T-cell (primary cell): Measurements from ENCODE around the gene COX6A2. TPM values are rescaled to one million over a fixed set of nuclear protein-coding genes. Genes with fewer than 3 reads are reported as not detected.

Experiments
- ATAC-seq, 4 experiments: fragments of 200-7000 bp in 3 of 4; fragments of 150-1000 bp in 1 of 4; cut with Tn5 transposase; replicated peaks in 1 of 4; 1 replicate in 3 of 4; 2 replicates in 1 of 4; pipeline ENCODE4 v1.10.0; 2021; ENCODE audit warnings: moderate library complexity in 3 of 4, mild to moderate bottlenecking in 2 of 4, moderate number of reproducible peaks in 1 of 4
- CTCF ChIA-PET, 2 donors: fragments of 300-600 bp; sonication (Branson Sonifier 250); formaldehyde crosslinking; loops; one replicate each; lab custom pipeline; 2022; ENCODE audit warnings: antibody characterized with exemption in 2 of 2; lab: Charles Lee
- POLR2A ChIA-PET, 2 donors: fragments of 300-600 bp; sonication (Branson Sonifier 250); formaldehyde crosslinking; loops; one replicate each; lab custom pipeline; 2022; ENCODE audit warnings: antibody characterized with exemption in 2 of 2; lab: Charles Lee
- DNase-seq, 35 experiments: peaks; one replicate each; pipeline versions ENCODE4 v3.0.0 to v3.0.0-alpha.2; 2013 to 2023
- H3K27ac ChIP-seq: one replicate; pipeline ENCODE4 v1.5.1; 2013; ENCODE audit warnings: low read length
- H3K27me3 ChIP-seq, 2 experiments: replicated peaks in 1 of 2; 1 replicate in 1 of 2; 2 replicates in 1 of 2; pipeline versions ENCODE4 v1.6.1 to v1.7.0; 2013; ENCODE audit warnings: low read length in 1 of 2, mixed read lengths in 1 of 2; ENCODE audit not compliant: control insufficient read depth in 2 of 2, insufficient read depth in 2 of 2; ENCODE audit errors: extremely low read depth in 1 of 2
- H3K36me3 ChIP-seq, 2 donors: 1 replicate in 1 of 2; 2 replicates in 1 of 2; pipeline versions ENCODE4 v1.6.1 to v1.7.0; 2013; ENCODE audit warnings: low read length in 1 of 2; ENCODE audit not compliant: control insufficient read depth in 2 of 2, insufficient read depth in 1 of 2; ENCODE audit errors: extremely low read depth in 1 of 2
- H3K4me1 ChIP-seq, 2 experiments: 1 replicate in 1 of 2; 2 replicates in 1 of 2; pipeline versions ENCODE4 v1.6.1 to v1.7.0; 2013; ENCODE audit warnings: low read length in 2 of 2, mixed read lengths in 1 of 2; ENCODE audit not compliant: insufficient read depth in 2 of 2, control insufficient read depth in 1 of 2; ENCODE audit errors: extremely low read depth in 1 of 2
- H3K4me3 ChIP-seq, 2 donors: 1 replicate in 1 of 2; 2 replicates in 1 of 2; pipeline versions ENCODE4 v1.5.1 to v1.7.0; 2013; ENCODE audit warnings: mild to moderate bottlenecking in 2 of 2, low read length in 1 of 2, moderate library complexity in 1 of 2; ENCODE audit not compliant: control insufficient read depth in 1 of 2; ENCODE audit errors: extremely low read depth in 1 of 2
- H3K9me3 ChIP-seq: 2 replicates; pipeline ENCODE4 v1.7.0; 2013
- H3K27ac Mint-ChIP-seq, 2 donors: one replicate each; pipeline ENCODE4 v1.8.0; 2020 to 2021; ENCODE audit warnings: mild to moderate bottlenecking in 2 of 2, mixed read lengths in 2 of 2
- H3K27me3 Mint-ChIP-seq, 2 donors: one replicate each; pipeline ENCODE4 v1.8.0; 2021 to 2022; ENCODE audit warnings: mixed read lengths in 2 of 2
- H3K36me3 Mint-ChIP-seq: one replicate; pipeline ENCODE4 v1.8.0; 2021; ENCODE audit warnings: mixed read lengths
- H3K4me1 Mint-ChIP-seq, 3 donors: one replicate each; pipeline ENCODE4 v1.8.0; 2020 to 2022; ENCODE audit warnings: mixed read lengths in 3 of 3, mild to moderate bottlenecking in 1 of 3
- H3K4me3 Mint-ChIP-seq, 3 donors: one replicate each; pipeline ENCODE4 v1.8.0; 2020 to 2022; ENCODE audit warnings: mild to moderate bottlenecking in 3 of 3, mixed read lengths in 3 of 3, moderate library complexity in 3 of 3
- H3K9me3 Mint-ChIP-seq, 3 donors: one replicate each; pipeline ENCODE4 v1.8.0; 2020 to 2022; ENCODE audit warnings: mixed read lengths in 3 of 3
- whole genome bisulfite sequencing: methylation state at CpG from one replicate; pipeline ENCODE4 v1.1.5; 2013; ENCODE audit warnings: missing lambda C conversion rate; ENCODE audit not compliant: insufficient coverage; 5-methylcytosine and 5-hydroxymethylcytosine counted together
- total RNA-seq, 35 experiments: library from RNA in 6 of 35; stranded (reverse) in 6 of 35; fragments of 120-200 nt in 1 of 35; gene quantifications; one replicate each; pipeline versions ENCODE4 v1.2.1 to v1.2.4 and lab custom pipeline; 2013 to 2026

COX6A2 gene
- total RNA-seq, 5 donors from 2014 or later (not counting 1 experiment from before 2014, with no cell fraction given), result not detected

DNA sequence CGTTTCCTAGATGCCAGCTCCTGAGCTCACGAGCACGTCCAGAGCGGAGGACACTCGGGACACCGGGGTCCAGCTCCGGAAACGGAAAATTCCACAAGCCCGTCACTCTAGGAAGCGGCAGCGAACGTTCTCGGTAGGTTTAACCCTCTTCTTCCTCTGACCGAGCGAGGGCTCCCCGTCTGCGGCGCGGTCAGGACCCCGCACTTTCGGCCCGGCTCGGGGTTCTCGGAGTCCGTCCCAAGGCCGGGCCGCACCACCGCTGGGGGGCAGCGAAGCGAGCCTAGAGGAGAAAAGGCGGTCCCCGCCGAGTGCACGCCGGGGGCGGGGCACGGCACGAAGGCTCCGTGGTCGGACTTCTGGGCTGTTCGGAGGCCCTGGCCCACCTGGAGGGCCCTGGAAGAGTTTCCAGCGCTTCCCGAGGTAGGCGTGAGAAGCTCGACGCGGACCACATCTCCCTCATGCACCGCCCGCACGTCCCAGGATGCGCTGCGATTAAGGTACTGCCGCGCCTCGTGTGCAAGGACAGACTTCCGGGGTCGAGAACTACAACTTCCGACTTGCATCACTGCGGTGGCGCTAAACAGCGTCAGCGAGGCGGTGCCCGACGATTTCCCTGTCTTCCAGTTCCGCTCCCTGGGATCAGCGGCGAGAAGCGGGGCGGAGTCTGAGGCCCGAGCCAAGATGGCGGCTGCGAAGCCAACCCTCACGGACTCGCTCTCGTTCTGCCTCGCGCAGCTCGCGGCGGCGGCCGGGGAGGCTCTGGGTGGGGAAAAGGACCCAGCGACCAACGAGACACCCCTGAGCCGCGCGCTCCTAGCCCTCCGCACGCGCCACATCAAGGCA, 30.9 kb upstream of the COX6A2 start, which contains the start of gene ARMC5:
Gene ARMC5 (plus strand): TSS at position 658 of the 843 bp plus-strand sequence. CDS start 24 bp downstream, at position 682.
- peak; percentile 92 to 99 (median 95) for DNase-seq
- H3K27me3 ChIP-seq, result no peaks in the 10 kb centered on the region
- peaks cover 36 to 49% (median 46%) of the 10 kb centered on the region in 3 donors for H3K4me1 Mint-ChIP-seq
- H3K36me3 Mint-ChIP-seq, result peaks cover 5% of the 10 kb centered on the region
- peaks cover 6 to 21% of the 10 kb centered on the region in 2 donors for H3K36me3 ChIP-seq
- peak within 1 kb of the TSS; percentile 97 to 99 for H3K27ac Mint-ChIP-seq
- H3K9me3 ChIP-seq, result no peaks in the 10 kb centered on the region
- ATAC-seq, result peak; percentile 76 to 79 (median 78)
- no peaks in the 10 kb centered on the region for H3K27me3 Mint-ChIP-seq
- POLR2A ChIA-PET, result interaction anchor here (0.6 to 1.6 kb wide), 4 partner anchors 45 to 414 kb away, joined by 3 to 10 read pairs (median 4); partner anchors contain the start of genes ZNF267 (in 1 of the 2), ZNF646 (in 1 of the 2) and ZNF668 (in 1 of the 2)
- H3K27ac ChIP-seq, result peak within 1 kb of the TSS; percentile 97
- peaks cover 21 to 60% of the 10 kb centered on the region in 2 experiments for H3K4me1 ChIP-seq
- H3K9me3 Mint-ChIP-seq, result no peaks in the 10 kb centered on the region
- WGBS, result under 1% methylated on average over 90 of the region's 91 CpGs
- CTCF ChIA-PET, result interaction anchor here in 1 of 2 donors (0.5 to 1.5 kb wide), 9 partner anchors 15 to 809 kb away, joined by 3 to 6 read pairs (median 3); partner anchors contain the start of genes KAT8, STX4 and ZNF267
- H3K4me3 Mint-ChIP-seq, result peak within 1 kb of the TSS; percentile 87 to 90 (median 89)
- H3K4me3 ChIP-seq, result peak within 1 kb of the TSS; percentile 81 to 88

DNA sequence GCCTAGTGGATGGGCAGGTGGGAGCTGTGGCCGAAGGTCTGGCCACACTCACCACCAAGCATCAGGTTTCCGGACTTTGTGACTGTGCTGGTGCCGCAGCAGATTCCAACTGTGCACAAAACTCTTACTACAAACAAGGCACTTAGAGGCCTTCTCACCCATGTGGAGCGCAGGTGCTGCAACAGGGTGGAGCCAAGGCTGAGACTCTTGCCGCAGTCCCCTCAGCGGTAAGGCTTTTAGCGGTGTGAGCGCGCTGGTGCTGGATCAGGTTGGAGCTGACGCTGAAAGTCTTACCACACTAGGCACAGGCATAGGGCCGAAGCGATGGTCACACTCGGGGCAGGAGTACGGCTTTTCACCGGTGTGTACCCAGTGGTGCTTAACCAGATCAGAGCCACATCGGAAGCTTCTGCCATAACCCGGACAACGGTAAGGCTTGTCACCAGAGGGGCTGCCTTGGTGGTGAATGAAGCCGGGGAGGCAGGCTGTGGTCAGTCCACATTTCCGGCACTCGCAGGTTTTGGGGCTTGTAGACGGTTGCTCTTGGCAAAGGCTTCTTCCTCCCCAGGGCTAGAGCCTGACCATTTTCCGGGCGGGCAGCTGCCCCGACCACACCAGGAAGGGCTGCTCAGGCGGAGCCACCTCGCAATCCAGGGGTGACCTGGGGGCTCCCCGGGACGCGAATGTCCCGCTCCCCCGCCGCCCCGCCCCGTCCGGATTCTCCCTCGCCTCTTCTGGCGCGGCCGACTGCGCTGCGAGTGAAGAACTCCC, 30.1 kb upstream of the COX6A2 start:
- DNase-seq (peak; percentile 23 to 77 (median 58)), ATAC-seq (no peak)
- ChIA-PET POLR2A (interaction anchor here in 1 of 2 donors (1.1 kb wide), 1 partner anchor 316 kb away, joined by 3 read pairs; no protein-coding TSS in a partner anchor), CTCF (interaction anchor here (0.5 to 1.3 kb wide), 4 partner anchors 30 to 808 kb away, joined by 3 read pairs; partner anchors contain the start of gene ZNF267 (in 1 of the 2))
- 2% methylated on average over 39 of the region's 42 CpGs for WGBS
- H3K4me1 ChIP-seq, result peaks cover 21 to 60% of the 10 kb centered on the region in 2 experiments
- no peaks in the 10 kb centered on the region for H3K9me3 ChIP-seq
- H3K27me3 Mint-ChIP-seq, result no peaks in the 10 kb centered on the region
- H3K27me3 ChIP-seq, result no peaks in the 10 kb centered on the region
- H3K27ac Mint-ChIP-seq, result peak overlapping the region; percentile 90 to 99
- H3K36me3 ChIP-seq, result peaks cover 6 to 14% of the 10 kb centered on the region in 2 donors
- peak overlapping the region; percentile 97 for H3K27ac ChIP-seq
- peak overlapping the region; percentile 87 to 90 (median 89) for H3K4me3 Mint-ChIP-seq
- no peaks in the 10 kb centered on the region for H3K9me3 Mint-ChIP-seq
- peaks cover 41 to 57% (median 52%) of the 10 kb centered on the region in 3 donors for H3K4me1 Mint-ChIP-seq
- H3K4me3 ChIP-seq, result peak overlapping the region; percentile 81 to 88
- H3K36me3 Mint-ChIP-seq, result no peaks in the 10 kb centered on the region

DNA sequence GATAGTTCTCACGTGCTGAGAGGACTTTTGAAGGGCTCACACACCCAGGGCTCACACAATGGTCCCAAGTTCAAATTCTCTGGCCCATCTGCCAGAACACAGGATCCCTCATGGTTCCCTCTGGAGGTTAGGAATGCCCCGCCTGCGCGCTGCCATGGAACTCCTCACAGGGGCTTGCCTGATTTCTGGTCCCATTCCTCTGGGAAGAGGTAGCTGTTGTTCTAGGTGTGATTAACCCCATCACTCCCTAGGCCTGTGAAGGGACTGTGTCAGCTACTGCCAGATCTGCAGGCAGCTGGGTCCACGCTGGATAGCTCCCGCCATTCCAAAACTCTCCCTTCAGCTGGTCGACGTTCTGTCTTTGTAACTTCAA, 28.8 kb upstream of the COX6A2 start:
- ChIA-PET POLR2A (interaction anchor here in 1 of 2 donors (1.1 kb wide), 1 partner anchor 315 kb away, joined by 3 read pairs; no protein-coding TSS in a partner anchor), CTCF (interaction anchor here in 1 of 2 donors (1.2 kb wide), 1 partner anchor 412 kb away, joined by 3 read pairs; no protein-coding TSS in a partner anchor)
- Mint-ChIP-seq H3K36me3 (no peaks in the 10 kb centered on the region), H3K4me3 (peak overlapping the region in 2 of 3 donors; percentile 17 to 87), H3K9me3 (no peaks in the 10 kb centered on the region), H3K4me1 (peaks cover 42 to 62% (median 52%) of the 10 kb centered on the region in 3 donors), H3K27ac (peak overlapping the region in 1 of 2 donors; percentile 61), H3K27me3 (no peaks in the 10 kb centered on the region)
- Histone ChIP-seq H3K9me3 (no peaks in the 10 kb centered on the region), H3K27ac (no peak overlapping the region), H3K4me3 (no peak overlapping the region), H3K27me3 (no peaks in the 10 kb centered on the region), H3K36me3 (peaks cover 0 to 4% of the 10 kb centered on the region in 2 donors), H3K4me1 (peaks cover 21 to 60% of the 10 kb centered on the region in 2 experiments)
- 81% methylated on average over 5 of the region's 8 CpGs for WGBS
- no peak for DNase-seq
- no peak for ATAC-seq

DNA sequence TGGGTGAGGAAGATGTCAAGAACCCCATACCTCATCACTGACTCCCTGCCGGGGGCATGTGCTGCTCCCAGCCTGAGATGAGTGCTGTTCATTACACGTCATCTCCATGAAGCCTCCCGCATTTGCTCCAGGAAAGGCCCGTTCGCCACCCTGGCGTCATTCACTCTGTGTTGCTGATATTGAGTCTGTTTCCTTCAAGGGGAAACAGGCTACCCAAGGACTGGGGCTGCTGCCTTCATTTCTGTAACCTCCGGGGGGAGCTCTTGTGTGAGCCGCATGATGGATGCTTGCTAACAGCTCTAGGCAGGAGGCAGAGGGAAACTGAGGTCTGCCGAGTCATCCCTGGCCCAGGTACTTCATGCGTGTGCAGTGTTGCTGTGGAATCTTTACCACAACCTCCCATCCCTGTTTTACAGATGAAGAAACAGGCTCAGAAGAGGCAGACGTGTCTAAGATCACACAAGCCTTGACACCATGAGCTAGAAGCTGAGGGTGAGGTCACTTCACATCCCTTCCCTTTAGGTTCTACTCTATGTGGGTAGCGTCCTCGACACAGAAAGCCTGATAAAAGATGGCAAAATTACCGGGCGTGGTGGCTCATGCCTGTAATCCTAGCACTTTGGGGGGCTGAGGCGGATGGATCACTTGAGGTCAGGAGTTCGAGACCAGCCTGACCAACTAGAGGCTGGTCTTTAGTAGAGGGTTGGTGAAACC, 27.6 kb upstream of the COX6A2 start:
- Mint-ChIP-seq H3K4me1 (peaks cover 40 to 63% (median 51%) of the 10 kb centered on the region in 3 donors), H3K27ac (peak overlapping the region; percentile 63 to 80), H3K9me3 (no peaks in the 10 kb centered on the region), H3K36me3 (no peaks in the 10 kb centered on the region), H3K27me3 (no peaks in the 10 kb centered on the region), H3K4me3 (peak overlapping the region in 1 of 3 donors; percentile 31)
- Histone ChIP-seq H3K4me1 (peaks cover 21 to 52% of the 10 kb centered on the region in 2 experiments), H3K4me3 (no peak overlapping the region), H3K27me3 (no peaks in the 10 kb centered on the region), H3K9me3 (no peaks in the 10 kb centered on the region), H3K27ac (no peak overlapping the region), H3K36me3 (peaks cover 0 to 4% of the 10 kb centered on the region in 2 donors)
- CTCF ChIA-PET, result interaction anchor here (0.6 to 1.0 kb wide), 6 partner anchors 29 to 422 kb away, joined by 3 to 4 read pairs (median 4); partner anchors contain the start of gene ZNF267 (in 1 of the 2)
- 59% methylated on average over 9 of the region's 17 CpGs for WGBS
- POLR2A ChIA-PET, result no interaction called here
- DNase-seq, result peak in 7 of 35 experiments; percentile 12 to 52 (median 25)
- no peak for ATAC-seq

- Histone ChIP-seq H3K4me1 (peaks cover 13 to 38% of the 10 kb centered on the region in 2 experiments), H3K27me3 (no peaks in the 10 kb centered on the region), H3K4me3 (no peak overlapping the region), H3K27ac (no peak overlapping the region), H3K36me3 (peaks cover 0 to 4% of the 10 kb centered on the region in 2 donors), H3K9me3 (no peaks in the 10 kb centered on the region)
- WGBS, result 94% methylated on average over 13 of the region's 20 CpGs
- no peak for ATAC-seq
- Mint-ChIP-seq H3K27me3 (no peaks in the 10 kb centered on the region), H3K36me3 (no peaks in the 10 kb centered on the region), H3K9me3 (no peaks in the 10 kb centered on the region), H3K27ac (peak overlapping the region; percentile 48 to 55), H3K4me1 (peaks cover 30 to 53% (median 42%) of the 10 kb centered on the region in 3 donors), H3K4me3 (no peak overlapping the region)
- ChIA-PET POLR2A (no interaction called here), CTCF (no interaction called here)
- no peak for DNase-seq
These were observed 25.4 kb upstream of the COX6A2 start for GRCh38 chr16:31453255-31454204.
